ENCODE measurements around the gene ZNF322.

ZNF322 gene

DNA sequence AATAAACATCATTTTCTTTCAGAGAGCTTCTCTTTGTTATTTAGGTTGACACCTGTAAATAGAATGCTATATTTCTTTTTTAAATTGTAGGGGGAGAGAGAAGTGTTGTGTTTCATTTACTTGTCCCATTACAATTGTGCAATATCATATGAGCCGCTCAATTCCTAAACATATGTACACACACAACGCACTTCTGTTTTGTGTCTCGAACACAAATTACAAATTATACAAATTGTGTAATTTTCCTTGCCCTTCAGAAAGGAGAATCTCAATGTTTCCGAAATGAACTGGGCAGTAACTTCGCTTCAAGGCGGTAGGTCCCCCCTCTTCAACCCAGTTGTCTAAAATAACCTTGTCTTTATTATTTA, 65.4 kb downstream of the ZNF322 start:
- Histone ChIP-seq H3K9ac (no peak overlapping the region), H3K4me1 (peaks cover 3% of the 10 kb centered on the region), H2AFZ (no peak overlapping the region), H3K9me3 (ENCODE audit: control insufficient read depth, low read length) (no peaks in the 10 kb centered on the region), H3K27ac (no peak overlapping the region), H3K27me3 (ENCODE audit: control insufficient read depth, insufficient read depth, low read length) (no peaks in the 10 kb centered on the region), H3K4me2 (ENCODE audit: low read length) (no peak overlapping the region), H3K4me3 (ENCODE audit: low read depth, low read length) (no peak overlapping the region), H3K36me3 (ENCODE audit: control insufficient read depth, insufficient read depth, low read length) (no peaks in the 10 kb centered on the region), H3K79me2 (no peaks in the 10 kb centered on the region)
- no peak for TF ChIP-seq CTCF (IDR thresholded peaks at IDR 0.05)

DNA sequence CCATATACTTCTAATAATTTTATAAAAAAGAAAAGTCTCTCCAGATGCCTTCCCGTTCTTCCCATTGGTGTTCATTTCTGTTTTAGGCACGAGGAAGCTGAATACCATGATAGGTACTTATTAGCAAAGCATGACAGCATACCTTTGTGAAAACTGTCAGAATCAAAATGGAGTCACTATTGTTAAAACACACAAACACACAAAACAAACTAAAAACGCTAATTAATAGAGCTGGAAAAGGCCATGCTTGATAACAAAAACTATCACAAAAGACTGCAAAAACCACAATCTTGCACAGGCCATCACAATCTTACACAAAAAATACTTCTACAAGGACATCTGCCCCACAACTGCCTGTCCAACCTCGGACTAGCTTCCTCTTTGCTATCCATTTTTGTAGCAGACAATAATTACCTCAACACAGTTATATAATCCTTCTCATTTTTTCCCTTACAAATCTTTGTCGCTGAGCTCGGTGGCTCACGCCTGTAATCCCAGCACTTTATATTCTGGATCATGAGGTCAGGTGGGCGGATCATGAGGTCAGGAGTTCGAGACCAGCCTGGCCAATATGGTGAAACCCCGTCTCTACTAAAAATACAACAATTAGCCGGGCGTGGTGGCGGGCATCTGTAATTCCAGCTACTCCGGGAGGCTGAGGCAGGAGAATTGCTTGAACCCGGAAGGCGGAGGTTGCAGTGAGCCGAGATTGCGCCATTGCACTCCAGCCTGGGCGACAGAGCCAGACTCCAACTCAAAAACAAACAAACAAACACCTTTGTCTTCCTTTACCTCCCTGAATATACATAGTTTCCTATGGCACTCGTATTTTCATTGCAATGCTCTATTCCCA, 66.0 kb downstream of the ZNF322 start:
- Histone ChIP-seq H3K4me2 (ENCODE audit: low read length) (no peak overlapping the region), H3K9me3 (ENCODE audit: control insufficient read depth, low read length) (no peaks in the 10 kb centered on the region), H3K79me2 (no peaks in the 10 kb centered on the region), H3K4me3 (ENCODE audit: low read depth, low read length) (no peak overlapping the region), H3K4me1 (peaks cover 3% of the 10 kb centered on the region), H3K36me3 (ENCODE audit: control insufficient read depth, insufficient read depth, low read length) (no peaks in the 10 kb centered on the region), H2AFZ (no peak overlapping the region), H3K27me3 (ENCODE audit: control insufficient read depth, insufficient read depth, low read length) (no peaks in the 10 kb centered on the region), H3K9ac (no peak overlapping the region), H3K27ac (no peak overlapping the region)
- no peak for TF ChIP-seq CTCF (IDR thresholded peaks at IDR 0.05)

DNA sequence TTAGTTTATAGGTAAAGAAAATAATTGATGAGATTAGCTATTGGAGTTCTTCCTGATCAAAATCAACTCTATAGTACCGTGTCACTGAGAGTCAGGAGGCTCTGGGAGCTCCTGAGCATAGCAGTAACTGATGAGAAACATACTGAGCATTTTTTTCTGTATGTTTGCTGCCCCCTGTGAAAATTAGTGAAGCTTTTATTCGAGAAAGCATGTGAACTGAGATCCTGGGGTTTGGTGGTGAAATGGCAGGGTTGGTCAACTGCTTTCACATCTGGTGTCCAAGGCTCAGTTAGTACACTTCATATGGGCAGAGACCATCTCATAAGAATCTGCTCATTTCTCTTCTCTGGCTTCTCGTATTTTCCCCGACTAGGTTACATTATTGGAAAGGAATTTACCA, 66.9 kb downstream of the ZNF322 start:
- Histone ChIP-seq H3K4me1 (no peaks in the 10 kb centered on the region), H3K79me2 (no peaks in the 10 kb centered on the region)
- TF ChIP-seq CTCF (IDR thresholded peaks at IDR 0.05): no peak

DNA sequence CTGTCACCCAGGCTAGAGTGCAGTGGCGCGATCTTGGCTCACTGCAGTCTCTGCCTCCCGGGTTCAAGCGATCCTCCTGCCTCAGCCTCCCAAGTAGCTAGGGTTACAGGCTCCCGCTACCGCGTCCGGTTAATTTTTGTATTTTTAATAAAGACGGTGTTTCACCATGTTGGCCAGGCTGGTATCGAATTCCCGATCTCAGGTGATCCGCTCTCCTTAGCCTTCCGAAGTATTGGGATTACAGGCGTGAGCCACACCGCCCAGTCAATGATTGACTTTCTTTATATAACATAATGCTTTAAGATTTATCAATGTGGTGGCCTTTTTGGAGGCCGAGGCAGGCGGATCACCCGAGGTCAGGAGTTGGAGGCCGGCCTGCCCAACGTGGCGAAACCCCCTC, 70.6 kb downstream of the ZNF322 start:
- H3K9me3 ChIP-seq (ENCODE audit: control insufficient read depth, low read length): no peaks in the 10 kb centered on the region
- no peak overlapping the region for H2AFZ ChIP-seq
- H3K36me3 ChIP-seq (ENCODE audit: control insufficient read depth, insufficient read depth, low read length): no peaks in the 10 kb centered on the region
- no peaks in the 10 kb centered on the region for H3K4me1 ChIP-seq
- no peak overlapping the region for H3K27ac ChIP-seq
- no peak overlapping the region for H3K4me2 ChIP-seq (ENCODE audit: low read length)
- H3K9ac ChIP-seq: no peak overlapping the region
- H3K27me3 ChIP-seq (ENCODE audit: control insufficient read depth, insufficient read depth, low read length): no peaks in the 10 kb centered on the region
- TF ChIP-seq CTCF (IDR thresholded peaks at IDR 0.05): no peak
- no peaks in the 10 kb centered on the region for H3K79me2 ChIP-seq
- H3K4me3 ChIP-seq (ENCODE audit: low read depth, low read length): no peak overlapping the region

More for the DNA sequence above, 66.9 kb downstream of the ZNF322 start:
- Histone ChIP-seq H2AFZ (no peak overlapping the region), H3K9me3 (ENCODE audit: control insufficient read depth, low read length) (no peaks in the 10 kb centered on the region), H3K4me3 (ENCODE audit: low read depth, low read length) (no peak overlapping the region), H3K4me2 (ENCODE audit: low read length) (no peak overlapping the region), H3K36me3 (ENCODE audit: control insufficient read depth, insufficient read depth, low read length) (no peaks in the 10 kb centered on the region), H3K9ac (no peak overlapping the region), H3K27ac (no peak overlapping the region), H3K27me3 (ENCODE audit: control insufficient read depth, insufficient read depth, low read length) (no peaks in the 10 kb centered on the region)
